HG02885 (cell line): Measurements from ENCODE around the gene ZNF516.

ENCODE experiments used
- ATAC-seq: cut with Tn5 transposase; IDR thresholded peaks from one replicate; pipeline ENCODE4 v1.9.1; 2021; ENCODE audit warnings: mild to moderate bottlenecking; ENCODE audit not compliant: unreplicated experiment, poor library complexity

The ZNF516 gene

GRCh38 chr18:76314496-76314895, 180.5 kb downstream of the ZNF516 start:
- no peak for ATAC-seq

- ATAC-seq, result no peak
These were observed 181.0 kb downstream of the ZNF516 start for GRCh38 chr18:76314015-76314414.
